NCI-H524 (cell line): ENCODE measurements around the gene KYAT1.
"Not testable (repeated sequence)": the region's sequence is repeated elsewhere in the genome, so short reads cannot be mapped to it uniquely, and the experiment has no call there.

ENCODE experiments used
- DNase-seq, 2 experiments: peaks; one replicate each; lab custom pipeline; 2025; lab: John Stamatoyannopoulos, UW

KYAT1 gene

GRCh38 chr9:128885376-128885775, 3.6 kb upstream of the KYAT1 start:
- DNase-seq = no peak

- no peak for DNase-seq
Observed at GRCh38 chr9:128884164-128884563, 2.4 kb upstream of the KYAT1 start.

GRCh38 chr9:128882677-128883603, 1.2 kb upstream of the KYAT1 start:
- DNase-seq = no peak

- no peak for DNase-seq
Observed at GRCh38 chr9:128877852-128878251, 3.9 kb downstream of the KYAT1 start.

GRCh38 chr9:128870941-128871265, 10.8 kb downstream of the KYAT1 start:
- not testable (repeated sequence) for DNase-seq

GRCh38 chr9:128870128-128870940, 11.4 kb downstream of the KYAT1 start:
- DNase-seq = no peak

GRCh38 chr9:128863647-128864046, 18.1 kb downstream of the KYAT1 start:
- peak; percentile 20 to 61 for DNase-seq

- no peak for DNase-seq
Observed at GRCh38 chr9:128862401-128862851, 19.3 kb downstream of the KYAT1 start.

GRCh38 chr9:128861501-128861900, 20.2 kb downstream of the KYAT1 start:
- no peak for DNase-seq

GRCh38 chr9:128860937-128861336, 20.8 kb downstream of the KYAT1 start:
- no peak for DNase-seq

- not testable (repeated sequence) for DNase-seq
Observed at GRCh38 chr9:128858476-128858875, 23.3 kb downstream of the KYAT1 start.

GRCh38 chr9:128854454-128854853, 27.3 kb downstream of the KYAT1 start:
- not testable (repeated sequence) for DNase-seq

- DNase-seq = not testable (repeated sequence)
Observed at GRCh38 chr9:128852646-128853045, 29.1 kb downstream of the KYAT1 start.

- DNase-seq = peak; percentile 11 to 66
Observed at GRCh38 chr9:128851779-128852600, 29.8 kb downstream of the KYAT1 start.

- not testable (repeated sequence) for DNase-seq
Observed at GRCh38 chr9:128851024-128851423, 30.7 kb downstream of the KYAT1 start.

- DNase-seq = no peak
Observed at GRCh38 chr9:128847803-128848202, 33.9 kb downstream of the KYAT1 start.

- DNase-seq = no peak
Observed at GRCh38 chr9:128846680-128847030, 35.1 kb downstream of the KYAT1 start.

GRCh38 chr9:128845186-128845931, 36.4 kb downstream of the KYAT1 start:
- DNase-seq = peak in 1 of 2 experiments; percentile 46

GRCh38 chr9:128843171-128843570, 38.6 kb downstream of the KYAT1 start:
- DNase-seq = not testable (repeated sequence)

- DNase-seq = no peak
Observed at GRCh38 chr9:128841694-128842492, 39.9 kb downstream of the KYAT1 start.
